GM13976 (cell line): ENCODE measurements around the gene KIF21B.
"Not testable (repeated sequence)": the region's sequence is repeated elsewhere in the genome, so short reads cannot be mapped to it uniquely, and the experiment has no call there.

Experiments
- DNase-seq: peaks from one replicate; pipeline ENCODE4 v3.0.0; 2012; ENCODE audit warnings: low spot score
- in situ Hi-C: fragments of 300-500 bp; cut with MboI; formaldehyde crosslinking; loops from one replicate; pipeline ENCODE4 v1.12.0; 2022; ENCODE audit warnings: low sequenced_read_pairs, mixed read lengths, inconsistent platforms; ENCODE audit not compliant: unreplicated experiment
- TF ChIP-seq, protein P1 (sequence below): IDR thresholded peaks from 2 replicates; pipeline ENCODE4 v1.5.1; 2012; ENCODE audit warnings: borderline replicate concordance, mild to moderate bottlenecking; ENCODE audit not compliant: insufficient read depth; ENCODE audit errors: extremely low read depth, missing control alignments, control extremely low read depth

KIF21B gene

DNA sequence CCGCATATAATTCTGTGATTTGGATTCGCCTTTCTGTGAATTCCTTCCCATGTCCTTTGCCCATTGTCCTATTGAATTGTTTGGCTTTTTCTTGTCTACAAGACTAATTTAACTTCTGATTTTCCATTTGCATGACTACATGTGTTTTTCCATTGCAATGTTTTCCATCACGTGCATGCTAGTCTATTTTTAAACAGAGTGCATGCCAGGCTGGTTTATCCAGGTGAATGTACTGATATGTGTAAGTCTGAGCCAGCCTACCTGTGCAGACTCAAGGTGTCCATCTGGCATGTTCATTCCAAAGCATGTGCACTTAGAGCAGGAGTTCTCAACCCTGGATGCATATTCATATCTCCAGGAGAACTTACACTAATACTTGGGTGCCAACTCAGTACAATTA, 69.1 kb downstream of the KIF21B start:
- in situ Hi-C loops, result no loop called here
- DNase-seq, result no peak
- TF ChIP-seq, protein P1, sequence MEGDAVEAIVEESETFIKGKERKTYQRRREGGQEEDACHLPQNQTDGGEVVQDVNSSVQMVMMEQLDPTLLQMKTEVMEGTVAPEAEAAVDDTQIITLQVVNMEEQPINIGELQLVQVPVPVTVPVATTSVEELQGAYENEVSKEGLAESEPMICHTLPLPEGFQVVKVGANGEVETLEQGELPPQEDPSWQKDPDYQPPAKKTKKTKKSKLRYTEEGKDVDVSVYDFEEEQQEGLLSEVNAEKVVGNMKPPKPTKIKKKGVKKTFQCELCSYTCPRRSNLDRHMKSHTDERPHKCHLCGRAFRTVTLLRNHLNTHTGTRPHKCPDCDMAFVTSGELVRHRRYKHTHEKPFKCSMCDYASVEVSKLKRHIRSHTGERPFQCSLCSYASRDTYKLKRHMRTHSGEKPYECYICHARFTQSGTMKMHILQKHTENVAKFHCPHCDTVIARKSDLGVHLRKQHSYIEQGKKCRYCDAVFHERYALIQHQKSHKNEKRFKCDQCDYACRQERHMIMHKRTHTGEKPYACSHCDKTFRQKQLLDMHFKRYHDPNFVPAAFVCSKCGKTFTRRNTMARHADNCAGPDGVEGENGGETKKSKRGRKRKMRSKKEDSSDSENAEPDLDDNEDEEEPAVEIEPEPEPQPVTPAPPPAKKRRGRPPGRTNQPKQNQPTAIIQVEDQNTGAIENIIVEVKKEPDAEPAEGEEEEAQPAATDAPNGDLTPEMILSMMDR, result no peak

DNA sequence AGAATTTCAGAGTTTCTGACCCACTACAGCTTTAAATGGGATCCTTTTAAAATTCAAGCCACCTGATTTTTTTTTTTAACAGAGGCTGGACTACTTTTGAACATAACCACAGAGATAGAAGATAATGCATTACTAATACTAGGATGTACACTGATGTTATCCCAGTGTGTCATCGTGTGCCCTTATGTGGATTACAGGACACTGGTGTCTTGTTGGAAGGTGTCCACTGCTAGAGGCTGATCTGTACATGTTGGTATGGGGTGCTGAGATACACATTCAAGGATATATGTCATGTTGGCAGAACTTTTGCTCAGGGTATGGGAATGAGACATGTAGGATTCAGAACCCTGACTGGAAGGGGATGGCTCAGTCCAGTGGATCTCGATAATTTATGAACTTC, 72.5 kb downstream of the KIF21B start:
- in situ Hi-C loops, result no loop called here
- no peak for DNase-seq
- TF ChIP-seq, protein P1, result no peak

DNA sequence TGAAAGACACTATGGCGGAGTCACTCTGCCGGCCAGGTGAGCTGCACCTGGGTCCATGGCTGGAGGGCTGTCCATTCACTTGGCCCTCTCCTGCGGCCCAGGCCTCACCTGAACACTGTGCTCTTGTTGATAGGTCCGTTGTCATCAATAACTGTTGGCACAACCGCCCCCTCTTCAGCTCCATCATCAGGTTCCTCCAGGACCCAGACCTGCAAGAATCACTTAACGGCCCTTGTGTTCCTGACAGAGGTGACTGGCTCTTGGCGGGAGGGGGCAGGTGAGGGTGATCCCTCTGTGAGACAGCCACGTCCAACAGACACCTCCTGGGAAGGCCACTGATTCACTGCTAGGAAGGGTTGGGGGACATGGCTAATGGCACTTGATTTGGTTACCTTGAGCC, 73.9 kb downstream of the KIF21B start:
- in situ Hi-C loops, result no loop called here
- TF ChIP-seq, protein P1, result no peak
- DNase-seq, result no peak

DNA sequence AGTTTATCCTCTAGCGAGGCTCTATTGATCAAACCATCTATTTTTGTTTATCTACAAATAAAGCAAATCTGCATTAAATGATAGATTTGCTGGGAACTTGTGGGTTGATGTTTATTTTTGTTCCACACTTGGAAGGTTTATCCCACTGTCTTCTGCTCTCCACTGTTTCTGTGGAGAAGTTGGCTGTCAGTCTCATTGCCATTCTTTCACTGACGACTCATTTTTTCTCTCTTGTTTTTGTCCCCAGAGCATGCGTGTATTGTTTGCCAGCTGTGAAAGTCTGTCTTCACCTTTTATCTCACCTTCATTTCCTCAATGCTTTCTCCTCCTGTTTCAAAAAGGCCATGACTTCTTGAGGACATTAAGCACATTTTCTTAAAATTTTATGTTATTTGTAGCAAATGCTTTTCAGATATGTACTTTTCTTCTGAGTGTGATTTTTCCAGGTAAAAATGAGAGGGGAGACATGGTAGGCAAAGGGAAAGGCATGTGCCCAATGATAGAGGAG, 76.4 kb downstream of the KIF21B start:
- no peak for DNase-seq
- in situ Hi-C loops, result no loop called here
- TF ChIP-seq, protein P1, result no peak

DNA sequence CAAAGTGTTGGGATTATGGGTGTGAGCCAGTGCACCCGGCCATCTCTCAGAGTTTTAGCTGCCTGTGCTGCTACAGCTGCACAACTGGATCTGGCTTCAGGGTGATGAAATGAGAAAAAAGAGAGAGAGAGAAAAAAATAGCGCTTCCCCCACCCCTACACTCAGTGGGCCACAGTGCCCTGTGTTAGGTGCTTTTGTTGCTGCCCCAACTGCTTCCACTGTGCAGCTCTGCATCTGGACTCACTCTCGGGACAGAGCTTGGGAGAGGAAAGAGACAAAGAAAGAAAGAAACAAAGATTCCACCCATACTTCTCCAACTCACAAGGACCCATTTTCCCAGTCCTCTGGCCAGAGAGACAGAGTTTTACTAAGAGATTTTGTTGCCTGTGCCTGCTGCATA, 78.4 kb downstream of the KIF21B start:
- no peak for DNase-seq
- TF ChIP-seq, protein P1, result no peak
- in situ Hi-C loops, result no loop called here

DNA sequence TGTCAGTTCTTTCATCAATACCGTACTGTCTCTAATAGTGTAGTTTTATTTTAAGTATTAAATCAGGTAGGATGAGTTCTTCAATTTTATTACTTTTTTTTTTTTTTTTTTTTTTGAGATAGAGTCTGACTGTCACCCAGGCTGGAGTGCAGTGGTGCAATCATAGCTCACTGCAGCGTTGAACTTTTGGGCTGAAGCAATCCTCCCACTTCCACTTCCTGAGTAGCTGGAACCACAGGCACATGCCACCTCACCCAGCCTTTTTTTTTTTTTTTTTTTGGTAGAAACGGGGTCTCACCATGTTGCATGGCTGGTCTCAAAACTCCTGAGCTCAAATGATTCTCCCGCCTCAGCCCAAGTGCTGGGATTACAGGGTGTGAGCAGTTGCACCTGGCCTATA, 84.6 kb downstream of the KIF21B start:
- DNase-seq, result no peak
- in situ Hi-C loops, result no loop called here
- TF ChIP-seq, protein P1, result no peak

DNA sequence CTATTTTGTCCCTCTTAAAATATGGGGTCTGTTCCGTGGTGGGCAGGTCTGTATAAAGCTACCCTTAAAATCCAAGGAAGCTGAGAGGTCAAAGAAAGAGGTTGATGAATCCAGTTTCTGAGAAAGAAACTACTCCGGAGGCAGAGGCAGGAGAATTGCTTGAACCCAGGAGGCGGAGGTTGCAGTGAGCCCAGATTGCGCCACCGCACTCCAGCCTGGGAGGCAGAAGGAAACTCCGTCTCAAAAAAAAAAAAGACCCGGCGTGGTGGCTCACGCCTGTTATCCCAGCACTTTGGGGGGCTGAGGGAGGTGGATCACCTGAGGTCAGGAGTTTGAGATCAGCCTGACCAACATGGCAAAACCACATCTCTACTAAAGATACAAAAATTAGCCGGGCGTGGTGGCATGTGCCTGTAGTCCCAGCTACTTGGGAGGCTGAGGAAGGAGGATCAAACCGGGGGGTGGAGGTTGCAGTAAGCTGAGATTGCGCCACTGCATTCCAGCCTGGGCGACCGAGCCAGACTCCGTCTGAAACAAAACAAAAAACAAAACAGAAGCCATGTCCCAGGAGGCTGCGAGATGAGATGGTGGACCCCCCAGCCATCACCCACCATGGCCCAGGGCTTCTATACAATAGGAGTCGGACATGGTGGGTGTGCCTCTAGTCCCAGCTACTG, 88.1 kb downstream of the KIF21B start:
- DNase-seq, in situ Hi-C loops: not testable (repeated sequence)
